ENCODE results near the gene NCF2. TPM values are rescaled to one million over a fixed set of nuclear protein-coding genes. Genes with fewer than 3 reads are reported as not detected.

NCF2 gene
- total RNA-seq: 2.2 and 2.6 TPM in 2 replicates

GRCh38 chr1:183590244-183591191 lies at the start of gene NCF2:
NCF2 (minus strand) TSS chr1:183590459; CDS start chr1:183590329, 130 bp downstream.
- H3K27me3 Mint-ChIP-seq (ENCODE audit: low read depth): no peaks in the 10 kb centered on the region
- peaks cover 2% of the 10 kb centered on the region for H3K36me3 Mint-ChIP-seq (ENCODE audit: low read depth)
- no peaks in the 10 kb centered on the region for H3K9me3 Mint-ChIP-seq
- DNase-seq (ENCODE audit: low spot score): peak; percentile 56
- peak within 1 kb of the TSS; percentile 37 for H3K4me3 Mint-ChIP-seq (ENCODE audit: low read depth)
- intact Hi-C loops (cut with micrococcal nuclease): loop anchor here (2.0 kb wide), 1 partner anchor 32 kb away; no protein-coding TSS in a partner anchor
- peaks cover 43% of the 10 kb centered on the region for H3K4me1 Mint-ChIP-seq (ENCODE audit: low read depth)
- peak within 1 kb of the TSS; percentile 21 for H3K27ac Mint-ChIP-seq

GRCh38 chr1:183638649-183639387 lies 48.6 kb upstream of the NCF2 start:
- intact Hi-C loops (cut with micrococcal nuclease): loop anchor here (5.0 to 10.0 kb wide), 5 partner anchors 396 to 1116 kb away; partner anchors contain the start of genes COLGALT2, EDEM3 and TSEN15
- Mint-ChIP-seq H3K27ac (no peak overlapping the region), H3K4me3 (ENCODE audit: low read depth) (no peak overlapping the region), H3K4me1 (ENCODE audit: low read depth) (peaks cover 14% of the 10 kb centered on the region), H3K9me3 (no peaks in the 10 kb centered on the region), H3K36me3 (ENCODE audit: low read depth) (peaks cover 7% of the 10 kb centered on the region), H3K27me3 (ENCODE audit: low read depth) (peaks cover 14% of the 10 kb centered on the region)
- DNase-seq (ENCODE audit: low spot score): no peak

GRCh38 chr1:183636783-183637182 lies 46.5 kb upstream of the NCF2 start:
- Mint-ChIP-seq H3K9me3 (no peaks in the 10 kb centered on the region), H3K4me1 (ENCODE audit: low read depth) (peaks cover 29% of the 10 kb centered on the region), H3K27ac (no peak overlapping the region), H3K36me3 (ENCODE audit: low read depth) (peaks cover 22% of the 10 kb centered on the region), H3K27me3 (ENCODE audit: low read depth) (peaks cover 14% of the 10 kb centered on the region), H3K4me3 (ENCODE audit: low read depth) (peak overlapping the region; percentile 100)
- intact Hi-C loops (cut with micrococcal nuclease): loop anchor here (1.0 to 10.0 kb wide), 6 partner anchors 280 to 1118 kb away; partner anchors contain the start of genes COLGALT2, EDEM3 and TSEN15
- DNase-seq (ENCODE audit: low spot score): no peak

- Mint-ChIP-seq H3K4me1 (ENCODE audit: low read depth) (peaks cover 31% of the 10 kb centered on the region), H3K9me3 (no peaks in the 10 kb centered on the region), H3K4me3 (ENCODE audit: low read depth) (peak overlapping the region; percentile 100), H3K27ac (peak overlapping the region; percentile 100), H3K27me3 (ENCODE audit: low read depth) (peaks cover 11% of the 10 kb centered on the region), H3K36me3 (ENCODE audit: low read depth) (peaks cover 24% of the 10 kb centered on the region)
- intact Hi-C loops (cut with micrococcal nuclease): loop anchor here (1.0 to 10.0 kb wide), 6 partner anchors 280 to 1118 kb away; partner anchors contain the start of genes COLGALT2, EDEM3 and TSEN15
- no peak for DNase-seq (ENCODE audit: low spot score)
Measured at GRCh38 chr1:183636334-183636682, 46.0 kb upstream of the NCF2 start.

- H3K4me3 Mint-ChIP-seq (ENCODE audit: low read depth): peak within 1 kb of the TSS; percentile 100
- peaks cover 27% of the 10 kb centered on the region for H3K36me3 Mint-ChIP-seq (ENCODE audit: low read depth)
- H3K4me1 Mint-ChIP-seq (ENCODE audit: low read depth): peaks cover 34% of the 10 kb centered on the region
- peaks cover 11% of the 10 kb centered on the region for H3K27me3 Mint-ChIP-seq (ENCODE audit: low read depth)
- intact Hi-C loops (cut with micrococcal nuclease): loop anchor here (1.0 to 10.0 kb wide), 10 partner anchors 164 to 1119 kb away; partner anchors contain the start of genes C1orf21, COLGALT2, EDEM3 and TSEN15
- peak within 1 kb of the TSS; percentile 100 for H3K27ac Mint-ChIP-seq
- DNase-seq (ENCODE audit: low spot score): peak; percentile 96
- H3K9me3 Mint-ChIP-seq: no peaks in the 10 kb centered on the region
Measured at GRCh38 chr1:183635606-183636333, 45.5 kb upstream of the NCF2 start, which contains the start of gene ARPC5. ARPC5 (minus strand) TSS chr1:183635783; CDS start chr1:183635659, 124 bp downstream.

GRCh38 chr1:183635099-183635605 lies 44.9 kb upstream of the NCF2 start:
- Mint-ChIP-seq H3K36me3 (ENCODE audit: low read depth) (peaks cover 33% of the 10 kb centered on the region), H3K4me3 (ENCODE audit: low read depth) (peak overlapping the region; percentile 100), H3K27me3 (ENCODE audit: low read depth) (peaks cover 11% of the 10 kb centered on the region), H3K4me1 (ENCODE audit: low read depth) (peaks cover 39% of the 10 kb centered on the region), H3K27ac (peak overlapping the region; percentile 100), H3K9me3 (no peaks in the 10 kb centered on the region)
- intact Hi-C loops (cut with micrococcal nuclease): loop anchor here (1.0 to 10.0 kb wide), 9 partner anchors 164 to 1120 kb away; partner anchors contain the start of genes C1orf21, COLGALT2, EDEM3 and TSEN15
- peak; percentile 38 for DNase-seq (ENCODE audit: low spot score)

GRCh38 chr1:183634429-183635065 lies 44.3 kb upstream of the NCF2 start:
- Mint-ChIP-seq H3K27me3 (ENCODE audit: low read depth) (peaks cover 8% of the 10 kb centered on the region), H3K27ac (peak overlapping the region; percentile 93), H3K9me3 (no peaks in the 10 kb centered on the region), H3K4me3 (ENCODE audit: low read depth) (peak overlapping the region; percentile 100), H3K4me1 (ENCODE audit: low read depth) (peaks cover 41% of the 10 kb centered on the region), H3K36me3 (ENCODE audit: low read depth) (peaks cover 36% of the 10 kb centered on the region)
- DNase-seq (ENCODE audit: low spot score): no peak
- intact Hi-C loops (cut with micrococcal nuclease): loop anchor here (1.0 to 10.0 kb wide), 9 partner anchors 163 to 1120 kb away; partner anchors contain the start of genes C1orf21, COLGALT2, EDEM3 and TSEN15

- peaks cover 43% of the 10 kb centered on the region for H3K36me3 Mint-ChIP-seq (ENCODE audit: low read depth)
- peaks cover 45% of the 10 kb centered on the region for H3K4me1 Mint-ChIP-seq (ENCODE audit: low read depth)
- intact Hi-C loops (cut with micrococcal nuclease): loop anchor here (1.0 to 10.0 kb wide), 8 partner anchors 18 to 1121 kb away; partner anchors contain the start of genes C1orf21, COLGALT2 and EDEM3
- H3K9me3 Mint-ChIP-seq: no peaks in the 10 kb centered on the region
- no peak for DNase-seq (ENCODE audit: low spot score)
- peaks cover 7% of the 10 kb centered on the region for H3K27me3 Mint-ChIP-seq (ENCODE audit: low read depth)
- peak overlapping the region; percentile 93 for H3K27ac Mint-ChIP-seq
- H3K4me3 Mint-ChIP-seq (ENCODE audit: low read depth): peak overlapping the region; percentile 100
Measured at GRCh38 chr1:183633676-183634343, 43.6 kb upstream of the NCF2 start.

- intact Hi-C loops (cut with micrococcal nuclease): loop anchor here (1.0 to 10.0 kb wide), 5 partner anchors 19 to 1122 kb away; partner anchors contain the start of genes COLGALT2 and EDEM3
- DNase-seq (ENCODE audit: low spot score): no peak
- peaks cover 51% of the 10 kb centered on the region for H3K36me3 Mint-ChIP-seq (ENCODE audit: low read depth)
Measured at GRCh38 chr1:183632964-183633363, 42.7 kb upstream of the NCF2 start.

GRCh38 chr1:183632114-183632513 lies 41.9 kb upstream of the NCF2 start:
- H3K27ac Mint-ChIP-seq: no peak overlapping the region
- intact Hi-C loops (cut with micrococcal nuclease): loop anchor here (10.0 kb wide), 4 partner anchors 403 to 1123 kb away; partner anchors contain the start of genes COLGALT2 and EDEM3
- peaks cover 50% of the 10 kb centered on the region for H3K4me1 Mint-ChIP-seq (ENCODE audit: low read depth)
- H3K9me3 Mint-ChIP-seq: no peaks in the 10 kb centered on the region
- peaks cover 51% of the 10 kb centered on the region for H3K36me3 Mint-ChIP-seq (ENCODE audit: low read depth)
- H3K4me3 Mint-ChIP-seq (ENCODE audit: low read depth): peak overlapping the region; percentile 100
- peaks cover 3% of the 10 kb centered on the region for H3K27me3 Mint-ChIP-seq (ENCODE audit: low read depth)
- no peak for DNase-seq (ENCODE audit: low spot score)

More at GRCh38 chr1:183632964-183633363, 42.7 kb upstream of the NCF2 start:
- peak overlapping the region; percentile 93 for H3K27ac Mint-ChIP-seq
- peaks cover 52% of the 10 kb centered on the region for H3K4me1 Mint-ChIP-seq (ENCODE audit: low read depth)
- no peaks in the 10 kb centered on the region for H3K9me3 Mint-ChIP-seq
- H3K4me3 Mint-ChIP-seq (ENCODE audit: low read depth): peak overlapping the region; percentile 100
- H3K27me3 Mint-ChIP-seq (ENCODE audit: low read depth): peaks cover 5% of the 10 kb centered on the region
